Neutrophil (primary cell): ENCODE results near the gene CCL22.
"Not testable (repeated sequence)": the region's sequence is repeated elsewhere in the genome, so short reads cannot be mapped to it uniquely, and the experiment has no call there.

Experiments used
- H3K27ac ChIP-seq: fragments of 200-600 bp; sonication (generic); 2 replicates; pipeline ENCODE4 v1.5.1; 2016; ENCODE audit warnings: mild to moderate bottlenecking, moderate library complexity
- H3K27me3 ChIP-seq: fragments of 200-600 bp; sonication (generic); 2 replicates; pipeline ENCODE4 v1.6.0; 2016; ENCODE audit warnings: mild to moderate bottlenecking
- H3K36me3 ChIP-seq: fragments of 200-600 bp; sonication (generic); 2 replicates; pipeline ENCODE4 v1.5.1; 2017
- H3K4me1 ChIP-seq, 2 experiments: fragments of 200-600 bp in 1 of 2; sonication (generic) in 1 of 2; 1 replicate in 1 of 2; 2 replicates in 1 of 2; pipeline versions ENCODE4 v1.5.1 to v1.6.1; 2013 to 2016; ENCODE audit warnings: low read depth in 1 of 2, low read length in 1 of 2, mild to moderate bottlenecking in 1 of 2, moderate library complexity in 1 of 2; ENCODE audit not compliant: control insufficient read depth in 1 of 2, insufficient read depth in 1 of 2
- H3K4me3 ChIP-seq, 2 experiments: fragments of 200-600 bp in 1 of 2; sonication (generic) in 1 of 2; 1 replicate in 1 of 2; 2 replicates in 1 of 2; pipeline ENCODE4 v1.5.1; 2013 to 2016; ENCODE audit warnings: low read depth in 1 of 2, low read length in 1 of 2, mild to moderate bottlenecking in 1 of 2, moderate library complexity in 1 of 2
- H3K9me3 ChIP-seq: fragments of 200-600 bp; sonication (generic); 2 replicates; pipeline ENCODE4 v1.5.1; 2016
- TF ChIP-seq, protein P1 (sequence below): fragments of 200-600 bp; sonication (generic); IDR thresholded peaks from 2 replicates; pipeline ENCODE4 v1.5.1; 2016; ENCODE audit warnings: antibody characterized with exemption

The CCL22 gene

DNA sequence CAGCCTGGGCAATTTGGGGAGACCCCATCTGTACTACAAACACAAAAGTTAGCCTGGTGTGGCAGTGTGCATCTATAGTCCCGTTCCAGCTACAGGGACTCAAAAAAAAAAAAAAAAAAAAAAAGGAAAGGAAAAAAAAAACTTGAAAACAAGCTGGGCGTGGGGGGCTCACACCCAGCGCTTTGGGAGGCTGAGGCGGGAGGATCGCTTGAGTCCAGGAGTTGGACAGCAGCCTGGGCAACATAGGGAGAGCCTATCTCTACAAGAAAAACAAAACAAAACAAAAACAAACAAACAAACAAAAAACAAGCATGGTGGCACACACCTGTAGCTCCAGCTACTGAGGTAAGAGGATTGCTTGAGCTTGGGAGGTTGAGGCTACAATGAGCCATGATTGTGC lies 33.1 kb downstream of the CCL22 start:
- Histone ChIP-seq H3K27ac (no peak overlapping the region), H3K4me3 (no peak overlapping the region), H3K27me3 (peaks cover 20% of the 10 kb centered on the region), H3K9me3 (no peaks in the 10 kb centered on the region), H3K4me1 (no peaks in the 10 kb centered on the region), H3K36me3 (no peaks in the 10 kb centered on the region)
- TF ChIP-seq, protein P1, sequence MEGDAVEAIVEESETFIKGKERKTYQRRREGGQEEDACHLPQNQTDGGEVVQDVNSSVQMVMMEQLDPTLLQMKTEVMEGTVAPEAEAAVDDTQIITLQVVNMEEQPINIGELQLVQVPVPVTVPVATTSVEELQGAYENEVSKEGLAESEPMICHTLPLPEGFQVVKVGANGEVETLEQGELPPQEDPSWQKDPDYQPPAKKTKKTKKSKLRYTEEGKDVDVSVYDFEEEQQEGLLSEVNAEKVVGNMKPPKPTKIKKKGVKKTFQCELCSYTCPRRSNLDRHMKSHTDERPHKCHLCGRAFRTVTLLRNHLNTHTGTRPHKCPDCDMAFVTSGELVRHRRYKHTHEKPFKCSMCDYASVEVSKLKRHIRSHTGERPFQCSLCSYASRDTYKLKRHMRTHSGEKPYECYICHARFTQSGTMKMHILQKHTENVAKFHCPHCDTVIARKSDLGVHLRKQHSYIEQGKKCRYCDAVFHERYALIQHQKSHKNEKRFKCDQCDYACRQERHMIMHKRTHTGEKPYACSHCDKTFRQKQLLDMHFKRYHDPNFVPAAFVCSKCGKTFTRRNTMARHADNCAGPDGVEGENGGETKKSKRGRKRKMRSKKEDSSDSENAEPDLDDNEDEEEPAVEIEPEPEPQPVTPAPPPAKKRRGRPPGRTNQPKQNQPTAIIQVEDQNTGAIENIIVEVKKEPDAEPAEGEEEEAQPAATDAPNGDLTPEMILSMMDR, result no peak

DNA sequence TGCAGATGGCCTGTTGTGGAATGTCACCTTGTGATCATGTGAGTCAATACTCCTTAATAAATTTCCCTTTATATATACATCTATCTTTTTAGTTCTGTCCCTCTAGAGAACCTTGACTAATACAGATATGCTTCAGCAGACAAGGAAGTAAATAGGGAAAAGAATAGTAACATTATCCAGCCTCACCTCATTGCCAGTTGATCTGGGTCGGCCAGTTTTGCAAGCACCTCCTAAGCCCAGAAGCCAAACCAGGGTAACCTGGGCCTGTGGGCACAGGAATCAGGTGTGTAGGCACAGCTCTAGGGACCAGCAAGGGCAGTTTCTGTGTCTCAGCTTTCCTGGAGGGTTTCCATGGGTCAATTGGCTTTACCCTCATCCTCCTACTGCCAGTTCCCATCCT lies 34.1 kb downstream of the CCL22 start:
- TF ChIP-seq, protein P1, result no peak
- Histone ChIP-seq H3K27me3 (peaks cover 20% of the 10 kb centered on the region), H3K27ac (no peak overlapping the region), H3K4me1 (no peaks in the 10 kb centered on the region), H3K4me3 (no peak overlapping the region), H3K9me3 (no peaks in the 10 kb centered on the region), H3K36me3 (no peaks in the 10 kb centered on the region)

DNA sequence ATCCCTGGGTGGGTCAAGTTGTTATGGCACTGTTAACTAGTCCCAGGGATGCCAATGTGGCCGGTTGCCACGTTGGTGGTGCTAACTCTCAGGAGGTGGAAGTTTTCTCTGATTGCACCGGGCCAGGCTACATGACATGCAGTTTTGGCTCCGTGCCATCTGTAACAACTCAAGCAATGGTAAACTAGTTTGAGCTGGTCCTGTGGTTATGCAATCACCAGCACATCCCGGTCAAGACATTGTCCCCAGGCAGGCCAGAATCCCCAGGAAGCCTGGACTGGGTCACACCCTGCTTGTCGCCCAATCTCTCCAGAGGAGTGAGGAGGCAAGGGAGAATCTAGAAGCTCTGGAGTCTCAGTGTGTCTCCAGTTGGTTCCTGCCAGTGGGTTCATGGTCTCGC lies 35.9 kb downstream of the CCL22 start:
- Histone ChIP-seq H3K36me3 (no peaks in the 10 kb centered on the region), H3K9me3 (no peaks in the 10 kb centered on the region), H3K4me1 (no peaks in the 10 kb centered on the region), H3K27ac (no peak overlapping the region), H3K27me3 (peaks cover 10% of the 10 kb centered on the region), H3K4me3 (no peak overlapping the region)
- TF ChIP-seq, protein P1, result no peak

DNA sequence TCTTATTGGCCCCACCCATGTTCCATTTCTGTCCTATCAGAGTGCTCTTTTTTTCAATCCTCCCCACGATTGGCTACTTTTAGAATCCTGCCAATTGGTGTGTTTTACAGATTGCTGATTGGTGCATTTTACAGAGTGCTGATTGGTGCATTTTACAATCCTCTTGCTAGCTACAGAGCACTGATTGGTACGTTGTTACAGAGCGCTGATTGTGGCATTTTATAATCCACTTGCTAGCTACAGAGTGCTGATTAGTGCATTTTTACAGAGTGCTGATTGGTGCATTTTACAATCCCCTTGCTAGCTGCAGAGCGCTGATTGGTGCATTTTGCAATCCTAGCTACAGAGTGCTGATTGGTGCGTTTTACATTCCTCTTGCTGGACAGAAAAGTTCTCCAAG lies 36.4 kb downstream of the CCL22 start:
- H3K36me3 ChIP-seq, result no peaks in the 10 kb centered on the region
- H3K9me3 ChIP-seq, result no peaks in the 10 kb centered on the region
- H3K27me3 ChIP-seq, result peaks cover 10% of the 10 kb centered on the region
- TF ChIP-seq, protein P1, result no peak
- H3K27ac ChIP-seq, result no peak overlapping the region
- no peaks in the 10 kb centered on the region for H3K4me1 ChIP-seq
- no peak overlapping the region for H3K4me3 ChIP-seq

DNA sequence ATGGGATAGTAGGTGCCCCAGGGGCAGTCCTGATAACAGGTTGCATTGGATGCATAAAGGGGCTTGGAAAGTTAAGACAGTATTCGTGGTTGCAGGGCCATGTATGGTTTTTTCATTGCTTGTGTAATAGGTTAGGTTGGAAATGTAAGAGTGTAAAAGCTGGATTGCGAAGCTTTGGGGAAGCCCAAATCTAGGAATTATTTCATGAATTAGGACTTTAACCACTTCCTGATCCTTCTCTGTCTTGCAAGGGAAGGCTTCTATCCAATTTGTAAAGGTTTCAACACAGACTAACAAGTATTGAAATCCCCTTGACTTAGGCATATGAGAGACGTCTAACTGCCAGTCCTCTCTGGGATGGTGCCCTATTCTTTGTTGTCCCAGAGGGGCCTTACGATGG lies 38.2 kb downstream of the CCL22 start:
- no peaks in the 10 kb centered on the region for H3K9me3 ChIP-seq
- TF ChIP-seq, protein P1, result no peak
- no peaks in the 10 kb centered on the region for H3K36me3 ChIP-seq
- no peaks in the 10 kb centered on the region for H3K4me1 ChIP-seq
- H3K27me3 ChIP-seq, result no peaks in the 10 kb centered on the region
- H3K27ac ChIP-seq, result no peak overlapping the region
- H3K4me3 ChIP-seq, result no peak overlapping the region

DNA sequence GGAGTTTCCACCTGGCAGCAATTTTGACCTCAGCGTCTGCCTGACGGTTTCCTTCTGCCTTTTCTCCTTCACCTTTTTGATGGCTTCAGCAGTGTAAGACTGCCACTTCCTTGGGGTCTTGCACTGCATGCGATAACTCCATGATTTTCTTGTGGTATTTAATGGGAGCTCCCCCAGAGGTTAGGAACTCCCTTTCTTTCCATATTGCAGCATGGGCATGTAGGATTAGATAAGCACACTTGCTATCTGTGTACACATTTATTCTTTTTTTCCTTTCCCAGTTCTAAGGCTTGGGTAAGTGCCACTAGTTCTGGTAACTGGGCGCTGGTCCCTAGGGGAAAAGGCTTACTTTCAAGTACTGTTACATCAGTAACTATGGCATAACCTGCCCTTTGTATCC lies 38.9 kb downstream of the CCL22 start:
- H3K36me3 ChIP-seq, H3K4me1 ChIP-seq, H3K27ac ChIP-seq, H3K9me3 ChIP-seq, H3K27me3 ChIP-seq, H3K4me3 ChIP-seq: not testable (repeated sequence)
